HFF-Myc (cell line): ENCODE data around the gene PHC2.

Source experiments
- DNase-seq: peaks from one replicate; pipeline ENCODE4 v3.0.0-alpha.2; 2011; ENCODE audit warnings: low read depth; ENCODE audit errors: extremely low read depth
- H3K4me3 ChIP-seq: replicated peaks from 2 replicates; pipeline ENCODE4 v1.5.1; 2011; ENCODE audit warnings: low read depth, mild to moderate bottlenecking, control low read depth, low read length
- CTCF ChIP-seq: IDR thresholded peaks from 2 replicates; pipeline ENCODE4 v1.5.1; 2012; ENCODE audit warnings: mild to moderate bottlenecking, low read depth, low read length, control low read depth; ENCODE audit errors: missing control alignments

Gene PHC2

GRCh38 chr1:33358795-33359503 is 71.9 kb downstream of the PHC2 start:
- DNase-seq = no peak
- TF ChIP-seq CTCF = no peak

GRCh38 chr1:33358114-33358794 is 72.6 kb downstream of the PHC2 start:
- no peak for TF ChIP-seq CTCF
- no peak overlapping the region for H3K4me3 ChIP-seq
- no peak for DNase-seq

More at GRCh38 chr1:33358795-33359503, 71.9 kb downstream of the PHC2 start:
- H3K4me3 ChIP-seq = no peak overlapping the region

GRCh38 chr1:33357099-33357498 is 73.8 kb downstream of the PHC2 start:
- DNase-seq = no peak
- TF ChIP-seq CTCF = no peak

GRCh38 chr1:33354707-33355316 is 76.1 kb downstream of the PHC2 start:
- no peak overlapping the region for H3K4me3 ChIP-seq
- DNase-seq = no peak
- TF ChIP-seq CTCF = no peak

More at GRCh38 chr1:33357099-33357498, 73.8 kb downstream of the PHC2 start:
- no peak overlapping the region for H3K4me3 ChIP-seq

- no peak for TF ChIP-seq CTCF
- H3K4me3 ChIP-seq = no peak overlapping the region
- no peak for DNase-seq
Measured at GRCh38 chr1:33353531-33353930, 77.4 kb downstream of the PHC2 start.

GRCh38 chr1:33351281-33351660 is 79.6 kb downstream of the PHC2 start:
- H3K4me3 ChIP-seq = no peak overlapping the region
- TF ChIP-seq CTCF = no peak
- no peak for DNase-seq
